ENCODE measurements around the gene BCAT1. TPM values are rescaled to one million over a fixed set of nuclear protein-coding genes. Genes with fewer than 3 reads are reported as not detected.
"Not testable (repeated sequence)": the region's sequence is repeated elsewhere in the genome, so short reads cannot be mapped to it uniquely, and the experiment has no call there.

BCAT1 gene
- total RNA-seq, 1 donor from 2014 or later: 35.3 TPM

DNA sequence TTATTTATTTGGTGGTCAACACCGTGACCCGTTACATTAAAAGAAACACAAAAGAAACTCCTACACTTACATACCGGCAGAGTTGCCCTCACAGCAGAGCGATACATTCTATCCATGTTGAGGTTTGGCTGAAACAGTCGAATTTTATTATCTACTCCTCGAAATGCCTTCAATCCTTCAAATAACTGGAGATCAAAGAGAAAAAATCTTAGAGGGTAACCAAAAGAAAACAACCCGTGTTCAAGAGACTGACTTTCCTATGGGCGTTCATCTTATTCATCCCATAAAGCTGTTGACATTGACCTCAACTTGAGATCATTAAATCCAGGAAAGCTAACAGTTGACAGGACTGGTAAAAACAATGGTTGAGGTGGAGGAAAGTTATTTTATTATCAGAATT is 67.7 kb downstream of the BCAT1 start:
- no peak overlapping the region for H3K4me3 ChIP-seq (ENCODE audit: low read depth, low read length)
- no peak for TF ChIP-seq CTCF (IDR thresholded peaks at IDR 0.05; ENCODE audit: insufficient read depth, low read length, severe bottlenecking)
- H3K36me3 ChIP-seq (ENCODE audit: control insufficient read depth, insufficient read depth, low read length): no peaks in the 10 kb centered on the region
- no peaks in the 10 kb centered on the region for H3K27me3 ChIP-seq (ENCODE audit: control insufficient read depth, insufficient read depth, low read length)
- FAIRE-seq (no peak), DNase-seq (ENCODE audit: low read depth) (no peak)

GRCh38 chr12:24880732-24881131 is 68.2 kb downstream of the BCAT1 start:
- no peak for FAIRE-seq
- Histone ChIP-seq H3K36me3 (ENCODE audit: control insufficient read depth, insufficient read depth, low read length) (no peaks in the 10 kb centered on the region), H3K4me3 (ENCODE audit: low read depth, low read length) (no peak overlapping the region), H3K27me3 (ENCODE audit: control insufficient read depth, insufficient read depth, low read length) (no peaks in the 10 kb centered on the region)
- no peak for TF ChIP-seq CTCF (IDR thresholded peaks at IDR 0.05; ENCODE audit: insufficient read depth, low read length, severe bottlenecking)
- DNase-seq (ENCODE audit: low read depth): no peak

GRCh38 chr12:24879644-24880043 is 69.3 kb downstream of the BCAT1 start:
- no peak for FAIRE-seq
- TF ChIP-seq CTCF (IDR thresholded peaks at IDR 0.05; ENCODE audit: insufficient read depth, low read length, severe bottlenecking): no peak
- DNase-seq (ENCODE audit: low read depth): no peak
- Histone ChIP-seq H3K36me3 (ENCODE audit: control insufficient read depth, insufficient read depth, low read length) (no peaks in the 10 kb centered on the region), H3K27me3 (ENCODE audit: control insufficient read depth, insufficient read depth, low read length) (no peaks in the 10 kb centered on the region), H3K4me3 (ENCODE audit: low read depth, low read length) (no peak overlapping the region)

GRCh38 chr12:24875014-24875413 is 73.9 kb downstream of the BCAT1 start:
- DNase-seq (ENCODE audit: low read depth) (no peak), FAIRE-seq (no peak)
- Histone ChIP-seq H3K4me3 (ENCODE audit: low read depth, low read length) (no peak overlapping the region), H3K27me3 (ENCODE audit: control insufficient read depth, insufficient read depth, low read length) (no peaks in the 10 kb centered on the region), H3K36me3 (ENCODE audit: control insufficient read depth, insufficient read depth, low read length) (no peaks in the 10 kb centered on the region)
- TF ChIP-seq CTCF (IDR thresholded peaks at IDR 0.05; ENCODE audit: insufficient read depth, low read length, severe bottlenecking): no peak

- Histone ChIP-seq H3K4me3 (ENCODE audit: low read depth, low read length) (no peak overlapping the region), H3K36me3 (ENCODE audit: control insufficient read depth, insufficient read depth, low read length) (no peaks in the 10 kb centered on the region), H3K27me3 (ENCODE audit: control insufficient read depth, insufficient read depth, low read length) (no peaks in the 10 kb centered on the region)
- DNase-seq (ENCODE audit: low read depth) (no peak), FAIRE-seq (no peak)
- TF ChIP-seq CTCF (IDR thresholded peaks at IDR 0.05; ENCODE audit: insufficient read depth, low read length, severe bottlenecking): no peak
Observed at GRCh38 chr12:24872211-24872610, 76.7 kb downstream of the BCAT1 start.

GRCh38 chr12:24866139-24866538 is 82.8 kb downstream of the BCAT1 start:
- DNase-seq (ENCODE audit: low read depth); H3K36me3 ChIP-seq (ENCODE audit: control insufficient read depth, insufficient read depth, low read length); H3K4me3 ChIP-seq (ENCODE audit: low read depth, low read length); FAIRE-seq; H3K27me3 ChIP-seq (ENCODE audit: control insufficient read depth, insufficient read depth, low read length): not testable (repeated sequence)

Measured in bronchial epithelial cell (primary cell).